ENCODE data around the gene SAFB.

Gene SAFB

DNA sequence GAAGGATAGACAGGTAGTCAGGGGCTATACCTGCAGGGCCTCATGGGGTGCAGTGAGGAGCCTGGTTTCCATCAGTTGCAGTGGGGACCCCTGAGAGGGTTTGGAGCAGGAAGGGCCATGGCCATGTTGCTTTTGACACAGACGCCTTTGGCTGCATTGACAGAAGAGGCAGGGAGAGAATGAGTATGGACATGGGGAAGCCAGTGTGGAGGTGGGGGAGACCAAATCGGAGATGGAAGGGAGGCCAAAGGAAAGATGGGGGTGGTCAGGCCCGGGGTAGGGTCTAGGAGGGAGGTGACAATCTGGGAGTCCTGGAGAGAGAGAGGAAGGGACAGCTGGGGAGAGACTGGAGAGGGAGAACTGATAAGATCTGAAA is 59.2 kb downstream of the SAFB start:
- CTCF ChIA-PET, result interaction anchor here (0.9 kb wide), 1 partner anchor 9 kb away, joined by 3 read pairs; no protein-coding TSS in a partner anchor
- POLR2A ChIA-PET, result no interaction called here
- TF ChIP-seq, protein P1, sequence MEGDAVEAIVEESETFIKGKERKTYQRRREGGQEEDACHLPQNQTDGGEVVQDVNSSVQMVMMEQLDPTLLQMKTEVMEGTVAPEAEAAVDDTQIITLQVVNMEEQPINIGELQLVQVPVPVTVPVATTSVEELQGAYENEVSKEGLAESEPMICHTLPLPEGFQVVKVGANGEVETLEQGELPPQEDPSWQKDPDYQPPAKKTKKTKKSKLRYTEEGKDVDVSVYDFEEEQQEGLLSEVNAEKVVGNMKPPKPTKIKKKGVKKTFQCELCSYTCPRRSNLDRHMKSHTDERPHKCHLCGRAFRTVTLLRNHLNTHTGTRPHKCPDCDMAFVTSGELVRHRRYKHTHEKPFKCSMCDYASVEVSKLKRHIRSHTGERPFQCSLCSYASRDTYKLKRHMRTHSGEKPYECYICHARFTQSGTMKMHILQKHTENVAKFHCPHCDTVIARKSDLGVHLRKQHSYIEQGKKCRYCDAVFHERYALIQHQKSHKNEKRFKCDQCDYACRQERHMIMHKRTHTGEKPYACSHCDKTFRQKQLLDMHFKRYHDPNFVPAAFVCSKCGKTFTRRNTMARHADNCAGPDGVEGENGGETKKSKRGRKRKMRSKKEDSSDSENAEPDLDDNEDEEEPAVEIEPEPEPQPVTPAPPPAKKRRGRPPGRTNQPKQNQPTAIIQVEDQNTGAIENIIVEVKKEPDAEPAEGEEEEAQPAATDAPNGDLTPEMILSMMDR (IDR thresholded peaks at IDR 0.05; ENCODE audit: control extremely low read depth, extremely low read depth, low read depth, missing control alignments), result no peak
- DNase-seq (ENCODE audit: extremely low spot score), result no peak

- ChIA-PET POLR2A (interaction anchor here (0.7 kb wide), 2 partner anchors 27 to 1227 kb away, joined by 3 read pairs; no protein-coding TSS in a partner anchor), CTCF (interaction anchor here (0.9 kb wide), 1 partner anchor 8 kb away, joined by 3 read pairs; no protein-coding TSS in a partner anchor)
- TF ChIP-seq, protein P1 (IDR thresholded peaks at IDR 0.05; ENCODE audit: control extremely low read depth, extremely low read depth, low read depth, missing control alignments), result no peak
- no peak for DNase-seq (ENCODE audit: extremely low spot score)
Observed at GRCh38 chr19:5683177-5683886, 60.4 kb downstream of the SAFB start.

DNA sequence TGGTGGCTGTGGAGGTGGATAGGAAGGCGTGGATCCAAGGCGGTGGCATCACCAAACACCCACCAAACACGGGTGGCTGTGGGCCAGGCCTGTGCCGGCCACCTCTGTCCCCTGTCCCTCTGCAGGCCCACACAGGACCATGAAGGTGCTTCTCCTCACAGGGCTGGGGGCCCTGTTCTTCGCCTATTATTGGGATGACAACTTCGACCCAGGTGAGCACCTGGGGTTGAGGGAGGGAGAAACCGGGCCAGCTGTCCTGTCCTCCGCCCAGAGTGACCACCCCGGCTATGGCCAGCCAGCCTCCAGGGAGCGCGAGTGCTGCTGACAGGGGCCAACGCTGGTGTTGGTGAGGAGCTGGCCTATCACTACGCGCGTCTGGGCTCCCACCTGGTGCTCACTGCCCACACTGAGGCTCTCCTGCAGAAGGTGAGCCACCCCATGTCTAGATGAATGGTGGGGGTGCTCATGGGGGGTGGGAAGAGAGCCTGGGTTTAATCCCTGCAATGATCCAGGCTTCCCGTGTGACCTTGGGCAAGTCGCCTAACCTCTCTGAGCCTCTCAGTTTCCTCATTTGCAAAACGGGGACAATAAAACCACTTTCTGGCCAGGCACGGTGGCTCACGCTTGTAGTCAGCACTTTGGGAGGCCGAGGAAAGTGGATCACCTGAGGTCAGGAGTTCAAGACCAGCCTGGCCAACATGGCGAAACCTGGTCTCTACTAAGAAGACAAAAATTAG is 62.0 kb downstream of the SAFB start:
- CTCF ChIA-PET, result no interaction called here
- no peak for DNase-seq (ENCODE audit: extremely low spot score)
- TF ChIP-seq, protein P1 (IDR thresholded peaks at IDR 0.05; ENCODE audit: control extremely low read depth, extremely low read depth, low read depth, missing control alignments), result no peak
- POLR2A ChIA-PET, result no interaction called here

GRCh38 chr19:5686326-5686646 is 63.4 kb downstream of the SAFB start:
- ChIA-PET CTCF (interaction anchor here (0.7 to 6.0 kb wide), 19 partner anchors 9 to 118 kb away, joined by 3 to 79 read pairs (median 6); partner anchors contain the start of genes CATSPERD, LONP1, SAFB and SAFB2), POLR2A (interaction anchor here (0.9 to 1.5 kb wide), 4 partner anchors 10 to 142 kb away, joined by 3 to 6 read pairs (median 3); no protein-coding TSS in a partner anchor)
- no peak for DNase-seq (ENCODE audit: extremely low spot score)
- TF ChIP-seq, protein P1 (IDR thresholded peaks at IDR 0.05; ENCODE audit: control extremely low read depth, extremely low read depth, low read depth, missing control alignments), result no peak

DNA sequence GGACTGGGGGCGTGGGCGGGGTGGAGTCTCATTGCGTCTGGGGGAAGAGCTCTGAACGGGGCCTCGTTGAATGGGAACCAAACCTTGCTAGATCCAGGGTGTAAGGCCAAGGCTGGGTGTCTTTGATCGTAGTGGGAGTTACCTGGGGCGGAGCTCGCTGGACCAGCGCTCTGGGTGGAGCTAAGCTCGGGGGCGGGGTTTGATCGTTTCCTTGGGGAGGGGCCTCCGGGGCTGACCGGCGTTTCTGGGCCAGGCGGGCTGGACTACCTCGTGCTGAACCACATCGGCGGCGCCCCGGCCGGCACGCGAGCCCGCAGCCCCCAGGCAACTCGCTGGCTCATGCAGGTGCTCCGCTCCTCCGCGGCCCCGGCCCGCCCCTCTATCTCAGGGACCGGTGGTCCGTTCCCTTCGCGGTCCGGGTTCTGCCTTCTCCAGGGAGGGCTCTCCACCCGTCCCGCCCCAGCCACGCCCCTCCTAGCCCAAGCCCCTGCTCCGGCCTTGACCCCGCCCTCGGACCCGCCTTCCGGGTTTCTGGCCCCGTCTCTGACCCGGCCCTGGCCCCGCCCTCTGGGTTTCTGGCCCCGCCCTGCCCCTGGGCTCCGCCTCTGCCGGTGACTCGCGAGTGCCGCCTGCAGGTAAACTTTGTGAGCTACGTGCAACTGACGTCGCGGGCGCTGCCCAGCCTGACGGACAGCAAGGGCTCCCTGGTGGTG is 63.9 kb downstream of the SAFB start:
- TF ChIP-seq, protein P1 (IDR thresholded peaks at IDR 0.05; ENCODE audit: control extremely low read depth, extremely low read depth, low read depth, missing control alignments), result peak; percentile 91
- ChIA-PET CTCF (interaction anchor here (0.6 to 6.0 kb wide), 25 partner anchors 9 to 289 kb away, joined by 3 to 79 read pairs (median 5); partner anchors contain the start of genes CATSPERD, LONP1, SAFB and SAFB2), POLR2A (interaction anchor here (0.5 to 1.5 kb wide), 8 partner anchors 10 to 1081 kb away, joined by 3 to 8 read pairs (median 5); partner anchors contain the start of genes CATSPERD and LONP1)
- DNase-seq (ENCODE audit: extremely low spot score), result peak; percentile 98

All from GM10248 (cell line).